Large intestine (tissue), 3 donors: ENCODE measurements around the gene BOLA1. TPM values are rescaled to one million over a fixed set of nuclear protein-coding genes. Genes with fewer than 3 reads are reported as not detected.

ENCODE experiments used
- DNase-seq, 2 donors: peaks; one replicate each; pipeline versions ENCODE4 v3.0.0 to v3.0.0-alpha.2; 2013
- H3K27ac ChIP-seq: one replicate; pipeline ENCODE4 v1.5.1; 2013; ENCODE audit warnings: low read length
- H3K27me3 ChIP-seq: 2 replicates; pipeline ENCODE4 v1.6.1; 2013; ENCODE audit warnings: low read length; ENCODE audit not compliant: control insufficient read depth, insufficient read depth
- H3K36me3 ChIP-seq: 2 replicates; pipeline ENCODE4 v1.6.1; 2013; ENCODE audit warnings: low read length; ENCODE audit not compliant: control insufficient read depth, insufficient read depth
- H3K4me1 ChIP-seq: one replicate; pipeline ENCODE4 v1.6.1; 2013; ENCODE audit warnings: low read length; ENCODE audit not compliant: control insufficient read depth, insufficient read depth
- H3K4me3 ChIP-seq: one replicate; pipeline ENCODE4 v1.5.1; 2013; ENCODE audit warnings: low read length
- H3K9me3 ChIP-seq: one replicate; pipeline ENCODE4 v1.6.1; 2013; ENCODE audit warnings: mild to moderate bottlenecking, low read depth, low read length, moderate library complexity; ENCODE audit not compliant: control insufficient read depth
- WGBS: methylation state at CpG from one replicate; pipeline ENCODE4 v1.1.5; 2013; ENCODE audit warnings: low lambda C conversion rate; ENCODE audit not compliant: insufficient coverage; 5-methylcytosine and 5-hydroxymethylcytosine counted together
- polyA plus RNA-seq: library from polyadenylated mRNA; unstranded; fragments of 120-200 nt; gene quantifications from one replicate; pipeline ENCODE4 v1.2.1, GENCODE V29; 2013

Gene BOLA1
- polyA plus RNA-seq, 1 donor, result 20.0 TPM

DNA sequence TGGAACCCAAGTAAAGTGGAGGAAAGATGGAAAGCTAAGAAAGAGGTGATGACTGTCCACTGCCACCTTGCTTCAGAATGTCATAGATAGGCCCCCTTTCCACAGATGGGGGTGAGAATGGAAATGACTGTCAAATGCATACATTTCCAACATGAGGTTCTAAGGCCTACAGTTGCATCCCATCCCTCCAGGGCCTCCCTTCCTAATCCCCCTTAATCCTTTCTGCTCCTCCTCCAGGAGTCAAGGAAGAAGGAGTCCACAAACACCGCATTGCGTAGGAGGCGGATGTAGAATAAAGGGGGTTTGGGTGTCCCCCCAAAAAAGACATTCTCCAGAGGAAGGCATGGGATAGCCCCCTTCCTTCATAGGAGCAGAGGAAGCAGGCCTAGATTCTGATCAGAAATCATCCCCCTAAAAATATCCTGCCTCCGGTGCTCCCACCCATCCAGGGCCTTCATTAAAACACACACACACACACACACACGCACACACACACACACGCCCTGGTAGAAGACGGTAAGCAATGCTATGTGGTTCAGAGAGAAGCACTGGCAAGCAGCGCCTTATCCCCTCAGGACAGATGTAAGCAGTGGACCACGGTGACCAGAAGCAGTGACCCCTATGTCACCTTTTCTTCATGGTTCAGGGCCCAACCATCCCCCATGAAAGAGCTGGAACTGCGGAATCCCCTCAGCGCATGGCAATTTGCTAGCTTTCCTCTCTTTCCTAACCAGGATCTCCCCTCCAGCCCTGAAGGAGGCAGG lies 16.2 kb downstream of the BOLA1 start:
- peaks cover 7% of the 10 kb centered on the region for H3K4me1 ChIP-seq
- no CpG with 5 or more reads among the region's 11 CpGs for WGBS

DNA sequence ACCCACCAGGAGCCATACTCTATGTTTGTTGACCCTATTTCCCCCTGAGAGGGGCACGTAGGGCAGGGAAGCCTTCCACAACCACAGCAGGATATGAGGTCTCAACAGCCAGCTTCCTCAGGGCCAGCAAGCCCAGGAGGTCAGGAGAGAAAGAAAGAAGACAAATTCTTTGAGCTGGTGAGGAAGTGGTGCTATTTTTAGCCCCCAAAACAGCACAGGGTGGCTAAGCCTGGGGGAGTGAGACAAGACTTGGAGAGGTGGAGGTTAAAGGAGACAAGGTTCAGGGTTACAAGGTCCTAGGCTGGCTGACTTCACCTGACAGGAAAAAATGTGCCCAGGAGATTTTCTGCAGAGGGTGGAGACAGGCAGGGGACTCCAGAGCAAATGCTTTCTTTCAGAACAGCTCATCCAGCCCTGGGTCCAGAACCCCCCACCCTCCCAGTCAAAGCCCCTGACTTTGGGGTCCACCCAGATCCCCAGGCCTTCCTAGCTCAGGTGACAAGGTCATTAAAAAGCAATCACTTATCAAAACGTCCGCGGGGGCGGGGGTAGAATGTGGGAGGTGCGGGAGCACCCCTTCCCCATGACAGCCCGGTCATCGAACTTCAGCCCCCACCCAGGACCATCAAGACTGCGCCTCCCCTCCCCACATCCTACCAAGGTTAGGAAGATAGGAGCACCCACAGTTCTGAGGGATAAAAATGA lies 17.0 kb downstream of the BOLA1 start:
- peaks cover 2% of the 10 kb centered on the region for H3K36me3 ChIP-seq
- no CpG with 5 or more reads among the region's 9 CpGs for WGBS
- peaks cover 12% of the 10 kb centered on the region for H3K27me3 ChIP-seq
- H3K4me3 ChIP-seq, result no peak overlapping the region
- no peak for DNase-seq
- H3K9me3 ChIP-seq, result no peaks in the 10 kb centered on the region
- H3K27ac ChIP-seq, result no peak overlapping the region
- H3K4me1 ChIP-seq, result peaks cover 7% of the 10 kb centered on the region

More for the DNA sequence above, 16.2 kb downstream of the BOLA1 start:
- DNase-seq, result no peak
- no peak overlapping the region for H3K4me3 ChIP-seq
- peaks cover 12% of the 10 kb centered on the region for H3K27me3 ChIP-seq
- no peak overlapping the region for H3K27ac ChIP-seq
- H3K9me3 ChIP-seq, result no peaks in the 10 kb centered on the region
- peaks cover 2% of the 10 kb centered on the region for H3K36me3 ChIP-seq

DNA sequence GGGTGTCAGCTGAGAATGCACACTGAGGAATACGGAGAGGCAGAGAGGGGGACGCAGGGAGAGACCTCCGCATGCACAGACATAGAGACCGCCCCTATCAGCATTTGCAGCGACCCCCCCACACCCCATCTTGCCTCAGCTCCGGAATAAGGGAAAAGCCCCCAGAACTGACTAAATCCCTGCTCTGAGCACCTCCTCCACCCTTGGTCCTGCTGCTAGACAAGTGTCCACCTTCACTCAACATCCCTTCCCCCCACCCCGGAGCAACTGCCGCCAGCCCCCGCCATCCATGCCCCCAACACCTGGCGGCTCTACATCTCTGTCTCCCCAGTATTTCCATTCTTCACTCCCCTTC lies 17.5 kb downstream of the BOLA1 start:
- no peak overlapping the region for H3K4me3 ChIP-seq
- H3K27me3 ChIP-seq, result peaks cover 12% of the 10 kb centered on the region
- no CpG with 5 or more reads among the region's 10 CpGs for WGBS
- peaks cover 5% of the 10 kb centered on the region for H3K36me3 ChIP-seq
- H3K4me1 ChIP-seq, result peaks cover 7% of the 10 kb centered on the region
- H3K27ac ChIP-seq, result no peak overlapping the region
- no peaks in the 10 kb centered on the region for H3K9me3 ChIP-seq
- no peak for DNase-seq

DNA sequence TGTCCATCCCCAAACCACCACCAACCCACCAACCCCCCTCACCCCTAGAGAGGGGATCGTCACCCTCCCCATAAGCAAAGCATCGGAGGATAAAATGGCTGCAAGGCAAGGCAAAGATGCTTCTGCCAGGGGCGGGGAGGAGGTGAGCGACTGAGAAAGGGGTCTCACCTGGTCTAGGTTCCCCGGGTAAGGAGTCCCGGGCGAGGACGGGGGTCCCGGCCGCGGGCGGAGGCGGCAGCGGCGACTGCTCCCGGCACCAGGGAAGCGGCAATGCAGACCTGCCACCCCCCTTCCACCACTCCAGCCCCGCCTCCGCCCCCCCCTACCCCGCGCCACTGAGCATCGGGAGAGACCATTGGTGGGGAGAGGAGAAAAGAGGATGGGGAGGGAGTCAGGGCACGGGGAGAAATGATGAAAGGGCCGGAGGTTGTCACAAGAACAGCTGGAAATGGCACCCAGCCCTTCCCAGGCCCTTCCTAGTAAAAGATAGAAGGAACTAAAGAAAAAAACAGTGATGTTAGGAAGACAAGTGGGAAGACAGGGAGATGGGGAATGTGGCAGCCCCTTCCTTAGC lies 18.3 kb downstream of the BOLA1 start, which contains the start of gene SV2A:
Gene SV2A (minus strand): TSS at position 274 of the 574 bp plus-strand sequence. CDS start 4,004 bp downstream, outside the sequence.
- Histone ChIP-seq H3K27ac (no peak within 1 kb of the TSS), H3K36me3 (peaks cover 9% of the 10 kb centered on the region), H3K4me3 (peak within 1 kb of the TSS; percentile 50), H3K4me1 (peaks cover 7% of the 10 kb centered on the region), H3K27me3 (peaks cover 12% of the 10 kb centered on the region), H3K9me3 (no peaks in the 10 kb centered on the region)
- WGBS, result 40% methylated on average over 1 of the region's 24 CpGs
- peak in 1 of 2 donors; percentile 36 for DNase-seq

DNA sequence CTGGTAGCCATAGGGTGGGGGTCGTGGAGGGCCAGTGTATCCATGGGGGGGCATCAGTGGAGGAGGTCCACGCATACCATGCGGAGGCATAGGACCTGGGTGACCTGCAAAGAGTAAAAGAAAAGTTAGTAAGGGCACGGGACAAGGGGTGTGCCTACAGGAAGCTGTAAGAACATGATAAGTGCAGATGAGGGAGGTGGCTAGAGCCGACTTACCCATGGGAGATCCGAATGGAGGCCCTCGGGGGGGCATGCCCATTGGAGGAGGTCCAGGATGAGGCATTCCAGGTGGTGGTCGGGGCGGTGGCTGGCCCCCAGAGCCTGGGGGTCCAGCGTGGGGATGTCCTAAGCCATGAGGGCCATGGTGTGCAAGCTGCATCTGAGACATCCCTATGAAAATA lies 24.3 kb downstream of the BOLA1 start:
- Histone ChIP-seq H3K27me3 (peaks cover under 1% of the 10 kb centered on the region), H3K27ac (no peak overlapping the region), H3K4me3 (no peak overlapping the region), H3K4me1 (peaks cover 16% of the 10 kb centered on the region), H3K9me3 (no peaks in the 10 kb centered on the region), H3K36me3 (peaks cover 49% of the 10 kb centered on the region)
- 100% methylated on average over 5 of the region's 10 CpGs for WGBS
- no peak for DNase-seq

DNA sequence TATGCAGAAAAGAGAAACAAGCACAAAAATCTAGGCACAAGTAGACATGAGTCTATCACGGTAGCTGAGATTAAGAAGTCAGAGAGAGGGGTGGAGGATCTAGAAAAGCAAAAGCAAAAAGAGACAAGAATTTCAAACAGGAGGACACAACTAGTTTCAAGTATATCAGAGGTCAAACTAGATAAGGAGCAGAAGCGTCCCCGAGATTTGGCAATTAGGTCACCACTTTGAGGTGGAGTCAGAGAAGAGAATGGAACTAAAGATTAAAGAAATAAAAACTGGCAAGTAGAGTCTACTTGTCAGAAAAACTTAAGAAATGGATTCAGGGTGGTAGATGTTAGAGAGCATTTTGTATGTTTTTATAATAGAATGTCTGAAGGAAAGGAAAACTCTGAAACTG lies 26.0 kb downstream of the BOLA1 start:
- H3K4me1 ChIP-seq, result peaks cover 31% of the 10 kb centered on the region
- DNase-seq, result no peak
- 100% methylated on average over 1 of the region's 3 CpGs for WGBS
- H3K27ac ChIP-seq, result no peak overlapping the region
- no peak overlapping the region for H3K4me3 ChIP-seq
- no peaks in the 10 kb centered on the region for H3K27me3 ChIP-seq
- H3K36me3 ChIP-seq, result peaks cover 66% of the 10 kb centered on the region
- H3K9me3 ChIP-seq, result no peaks in the 10 kb centered on the region

DNA sequence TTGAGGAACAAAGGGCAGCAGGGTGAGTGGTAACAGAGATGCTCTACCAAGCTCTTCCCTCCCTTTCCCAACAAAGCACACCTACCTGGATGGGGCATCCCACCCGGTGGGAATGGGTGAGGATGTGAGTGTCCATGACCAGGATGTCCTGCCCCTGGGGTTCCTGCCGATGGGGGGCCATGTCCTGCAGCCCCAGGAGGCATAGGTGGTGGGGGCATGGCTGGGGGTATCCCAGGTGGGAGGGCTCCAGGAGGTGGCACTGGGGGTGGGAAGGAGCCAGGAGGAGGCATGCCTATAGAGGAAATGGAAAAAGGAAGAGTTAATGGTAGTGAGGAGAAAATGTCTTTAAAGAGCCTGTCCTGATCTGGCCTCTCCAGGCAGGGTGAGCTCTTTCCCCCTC lies 26.4 kb downstream of the BOLA1 start:
- Histone ChIP-seq H3K27me3 (no peaks in the 10 kb centered on the region), H3K4me1 (peaks cover 35% of the 10 kb centered on the region), H3K4me3 (no peak overlapping the region), H3K9me3 (no peaks in the 10 kb centered on the region), H3K27ac (no peak overlapping the region), H3K36me3 (peaks cover 70% of the 10 kb centered on the region)
- WGBS, result no CpG with 5 or more reads among the region's 2 CpGs
- DNase-seq, result no peak

DNA sequence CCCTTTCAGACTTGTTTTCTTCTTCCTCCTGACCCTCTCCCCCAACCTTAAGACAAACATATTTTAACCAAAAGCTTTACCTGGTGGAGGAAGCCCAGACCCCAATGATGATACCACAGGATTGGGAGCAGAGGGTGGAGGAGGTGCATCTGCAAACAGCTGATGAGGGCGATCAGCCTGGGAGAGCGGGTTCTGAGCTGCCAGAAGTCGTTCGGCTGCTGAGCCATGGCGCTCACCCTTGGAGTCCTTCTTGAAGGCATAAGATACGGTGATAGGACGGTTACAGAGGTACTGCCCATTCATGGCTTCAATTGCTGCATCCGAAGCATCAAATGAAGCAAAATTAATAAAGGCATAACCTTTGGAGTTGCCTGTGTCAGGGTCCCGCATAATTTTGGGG lies 26.9 kb downstream of the BOLA1 start:
- no peaks in the 10 kb centered on the region for H3K9me3 ChIP-seq
- H3K27me3 ChIP-seq, result no peaks in the 10 kb centered on the region
- H3K36me3 ChIP-seq, result peaks cover 76% of the 10 kb centered on the region
- H3K4me1 ChIP-seq, result peaks cover 37% of the 10 kb centered on the region
- H3K4me3 ChIP-seq, result no peak overlapping the region
- H3K27ac ChIP-seq, result no peak overlapping the region
- WGBS, result 100% methylated on average over 1 of the region's 9 CpGs
- no peak for DNase-seq

DNA sequence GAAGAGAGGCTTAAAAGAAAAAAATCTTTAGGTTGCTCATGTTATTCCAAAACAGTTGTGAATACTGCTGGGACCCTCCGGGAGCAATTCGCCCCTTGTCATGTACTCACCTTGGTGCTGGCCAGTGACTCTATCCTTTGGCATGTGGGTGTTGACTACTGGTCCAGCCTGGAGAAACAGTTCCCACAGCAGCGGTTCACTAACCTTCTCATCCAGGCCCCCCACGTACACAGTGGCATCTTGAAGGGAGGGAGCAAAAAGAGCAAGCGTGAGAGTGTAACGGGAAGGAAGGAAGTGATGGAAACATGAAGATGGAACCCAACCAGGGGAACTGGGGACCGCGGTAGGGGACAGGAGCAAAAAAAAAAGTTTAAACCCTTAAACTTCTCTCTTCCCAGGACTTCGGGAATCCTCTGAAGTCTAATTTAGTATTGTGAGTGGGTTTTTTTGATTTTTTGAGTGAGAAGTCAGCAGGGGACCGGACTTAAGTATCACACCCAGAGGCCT lies 27.7 kb downstream of the BOLA1 start:
- Histone ChIP-seq H3K4me3 (peak overlapping the region; percentile 76), H3K36me3 (peaks cover 81% of the 10 kb centered on the region), H3K27me3 (no peaks in the 10 kb centered on the region), H3K27ac (peak overlapping the region; percentile 99), H3K9me3 (no peaks in the 10 kb centered on the region), H3K4me1 (peaks cover 45% of the 10 kb centered on the region)
- DNase-seq, result no peak
- WGBS, result 5% methylated on average over 4 of the region's 10 CpGs

DNA sequence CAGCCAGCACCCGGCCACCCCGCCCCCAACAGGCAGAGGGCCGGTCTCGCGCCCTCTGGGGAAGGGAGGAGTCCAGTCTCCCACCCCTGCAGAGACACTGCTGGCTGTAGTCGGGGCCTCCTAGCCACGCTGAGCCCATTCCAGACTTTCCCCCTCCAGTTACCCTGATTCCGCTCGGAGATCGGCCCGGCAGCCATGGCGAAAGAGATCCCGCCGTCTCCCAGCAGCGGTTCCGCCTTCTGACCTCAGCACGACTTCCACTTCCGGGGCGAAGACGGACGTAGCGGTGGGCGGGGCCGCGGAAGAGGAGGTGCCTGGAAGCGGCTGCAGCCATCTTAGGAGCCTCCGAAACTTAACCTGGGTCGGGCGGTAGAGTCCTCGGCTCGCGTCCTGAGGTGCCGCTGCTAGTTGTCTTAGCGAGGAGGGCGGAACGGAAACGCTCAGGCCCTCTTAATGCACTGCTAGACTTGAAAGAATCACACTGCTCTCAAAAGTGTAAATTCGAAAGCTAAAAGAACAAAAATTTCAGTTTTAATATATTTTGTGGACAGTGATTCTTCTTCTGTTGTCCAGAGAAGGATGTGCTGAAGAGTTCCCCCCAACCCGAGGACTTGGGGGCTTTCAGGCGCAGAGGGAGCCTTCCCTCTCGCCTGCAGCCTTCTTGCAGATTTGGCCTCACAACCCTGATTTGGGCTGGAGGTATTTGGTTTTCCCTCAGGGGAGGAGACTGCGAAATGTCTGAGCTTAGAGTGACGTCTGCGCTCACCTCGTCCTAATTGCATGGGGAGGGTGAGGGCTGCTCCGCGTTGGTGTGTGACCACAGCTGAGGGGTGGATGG lies 28.4 kb downstream of the BOLA1 start, which contains the start of gene SF3B4:
Gene SF3B4 (minus strand): TSS at position 241 of the 838 bp plus-strand sequence. CDS start 44 bp downstream, at position 197.
- Histone ChIP-seq H3K27ac (peak within 1 kb of the TSS; percentile 99), H3K27me3 (no peaks in the 10 kb centered on the region), H3K4me1 (peaks cover 46% of the 10 kb centered on the region), H3K9me3 (no peaks in the 10 kb centered on the region), H3K4me3 (peak within 1 kb of the TSS; percentile 76), H3K36me3 (peaks cover 77% of the 10 kb centered on the region)
- DNase-seq, result peak; percentile 95
- WGBS, result no CpG with 5 or more reads among the region's 47 CpGs
